Epithelial cell of proximal tubule (primary cell): Measurements from ENCODE around the gene NLRP14. TPM values are rescaled to one million over a fixed set of nuclear protein-coding genes. Genes with fewer than 3 reads are reported as not detected.

Experiments
- DNase-seq: peaks from one replicate; pipeline ENCODE4 v3.0.0-alpha.2; 2011; ENCODE audit warnings: low read depth
- H3K4me3 ChIP-seq: 2 replicates; pipeline ENCODE4 v1.5.1; 2011; ENCODE audit warnings: low read depth, mild to moderate bottlenecking, low read length
- total RNA-seq: library from RNA; depleted of rRNA; stranded (reverse); fragments of >200 nt; gene quantifications from 2 replicates; pipeline ENCODE4 v1.2.3, GENCODE V29; 2015
- TF ChIP-seq, protein P1 (sequence below): conservative IDR thresholded peaks from 2 replicates; pipeline ENCODE4 v1.5.1; 2012; ENCODE audit warnings: low read depth, mild to moderate bottlenecking, low read length

NLRP14 gene, protein sequence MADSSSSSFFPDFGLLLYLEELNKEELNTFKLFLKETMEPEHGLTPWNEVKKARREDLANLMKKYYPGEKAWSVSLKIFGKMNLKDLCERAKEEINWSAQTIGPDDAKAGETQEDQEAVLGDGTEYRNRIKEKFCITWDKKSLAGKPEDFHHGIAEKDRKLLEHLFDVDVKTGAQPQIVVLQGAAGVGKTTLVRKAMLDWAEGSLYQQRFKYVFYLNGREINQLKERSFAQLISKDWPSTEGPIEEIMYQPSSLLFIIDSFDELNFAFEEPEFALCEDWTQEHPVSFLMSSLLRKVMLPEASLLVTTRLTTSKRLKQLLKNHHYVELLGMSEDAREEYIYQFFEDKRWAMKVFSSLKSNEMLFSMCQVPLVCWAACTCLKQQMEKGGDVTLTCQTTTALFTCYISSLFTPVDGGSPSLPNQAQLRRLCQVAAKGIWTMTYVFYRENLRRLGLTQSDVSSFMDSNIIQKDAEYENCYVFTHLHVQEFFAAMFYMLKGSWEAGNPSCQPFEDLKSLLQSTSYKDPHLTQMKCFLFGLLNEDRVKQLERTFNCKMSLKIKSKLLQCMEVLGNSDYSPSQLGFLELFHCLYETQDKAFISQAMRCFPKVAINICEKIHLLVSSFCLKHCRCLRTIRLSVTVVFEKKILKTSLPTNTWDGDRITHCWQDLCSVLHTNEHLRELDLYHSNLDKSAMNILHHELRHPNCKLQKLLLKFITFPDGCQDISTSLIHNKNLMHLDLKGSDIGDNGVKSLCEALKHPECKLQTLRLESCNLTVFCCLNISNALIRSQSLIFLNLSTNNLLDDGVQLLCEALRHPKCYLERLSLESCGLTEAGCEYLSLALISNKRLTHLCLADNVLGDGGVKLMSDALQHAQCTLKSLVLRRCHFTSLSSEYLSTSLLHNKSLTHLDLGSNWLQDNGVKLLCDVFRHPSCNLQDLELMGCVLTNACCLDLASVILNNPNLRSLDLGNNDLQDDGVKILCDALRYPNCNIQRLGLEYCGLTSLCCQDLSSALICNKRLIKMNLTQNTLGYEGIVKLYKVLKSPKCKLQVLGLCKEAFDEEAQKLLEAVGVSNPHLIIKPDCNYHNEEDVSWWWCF
- total RNA-seq: 0.23 TPM in 1 of 2 replicates, not detected in the other

- peak within 1 kb of the TSS; percentile 96 for H3K4me3 ChIP-seq
- DNase-seq: peak; percentile 52
- TF ChIP-seq, protein P1, sequence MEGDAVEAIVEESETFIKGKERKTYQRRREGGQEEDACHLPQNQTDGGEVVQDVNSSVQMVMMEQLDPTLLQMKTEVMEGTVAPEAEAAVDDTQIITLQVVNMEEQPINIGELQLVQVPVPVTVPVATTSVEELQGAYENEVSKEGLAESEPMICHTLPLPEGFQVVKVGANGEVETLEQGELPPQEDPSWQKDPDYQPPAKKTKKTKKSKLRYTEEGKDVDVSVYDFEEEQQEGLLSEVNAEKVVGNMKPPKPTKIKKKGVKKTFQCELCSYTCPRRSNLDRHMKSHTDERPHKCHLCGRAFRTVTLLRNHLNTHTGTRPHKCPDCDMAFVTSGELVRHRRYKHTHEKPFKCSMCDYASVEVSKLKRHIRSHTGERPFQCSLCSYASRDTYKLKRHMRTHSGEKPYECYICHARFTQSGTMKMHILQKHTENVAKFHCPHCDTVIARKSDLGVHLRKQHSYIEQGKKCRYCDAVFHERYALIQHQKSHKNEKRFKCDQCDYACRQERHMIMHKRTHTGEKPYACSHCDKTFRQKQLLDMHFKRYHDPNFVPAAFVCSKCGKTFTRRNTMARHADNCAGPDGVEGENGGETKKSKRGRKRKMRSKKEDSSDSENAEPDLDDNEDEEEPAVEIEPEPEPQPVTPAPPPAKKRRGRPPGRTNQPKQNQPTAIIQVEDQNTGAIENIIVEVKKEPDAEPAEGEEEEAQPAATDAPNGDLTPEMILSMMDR: no peak
Observed at GRCh38 chr11:7020183-7020917, at the start of gene NLRP14, which contains the start of gene ZNF214. Gene NLRP14, plus strand, starts transcription at chr11:7020479. Its CDS starts 18,108 bp downstream, at chr11:7038587. Gene ZNF214, minus strand, starts transcription at chr11:7020346. Its CDS starts 17,511 bp downstream, at chr11:7002835.

DNA sequence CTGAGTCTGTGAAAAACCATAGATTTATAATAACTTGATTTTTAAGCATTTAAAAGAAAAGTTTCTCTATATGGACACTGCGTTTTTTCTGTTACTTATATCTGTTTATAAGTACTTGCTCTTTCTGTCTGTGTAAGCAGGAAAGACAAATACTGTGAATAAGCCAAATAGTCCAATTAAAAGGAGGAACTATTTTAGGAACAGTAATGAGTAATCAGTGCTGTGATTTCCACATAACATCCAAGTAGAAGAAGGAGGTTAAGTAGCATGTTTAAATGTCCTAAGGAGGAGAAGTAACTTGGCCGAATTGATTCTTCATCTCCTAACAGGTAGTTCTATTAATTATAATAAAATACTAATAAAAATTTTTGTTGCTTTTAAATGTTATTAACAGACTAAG, 40.9 kb upstream of the NLRP14 start:
- no peak for DNase-seq
- H3K4me3 ChIP-seq: no peak overlapping the region
- TF ChIP-seq, protein P1: no peak

DNA sequence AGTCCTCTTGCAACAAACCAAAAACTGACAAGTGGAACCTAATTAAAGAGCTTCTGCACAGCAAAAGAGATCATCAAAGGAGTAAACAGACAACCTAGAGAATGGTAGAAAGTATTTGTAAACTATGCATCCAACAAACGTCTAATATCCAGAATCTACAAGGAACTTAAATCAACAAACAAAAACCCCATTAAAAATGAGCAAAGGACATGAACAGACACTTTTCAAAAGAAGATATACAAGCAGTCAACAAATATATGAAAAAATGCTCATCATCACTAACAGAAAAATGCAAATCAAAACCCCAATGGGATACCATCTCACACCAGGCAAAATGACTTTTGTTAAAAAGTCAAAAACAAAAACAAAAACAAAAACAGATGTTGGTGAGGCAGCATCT, 33.8 kb upstream of the NLRP14 start:
- H3K4me3 ChIP-seq: no peak overlapping the region
- no peak for DNase-seq
- TF ChIP-seq, protein P1: no peak

- DNase-seq: no peak
- no peak overlapping the region for H3K4me3 ChIP-seq
- TF ChIP-seq, protein P1: no peak
Observed at GRCh38 chr11:6988506-6988905, 31.8 kb upstream of the NLRP14 start.

GRCh38 chr11:6991227-6991626, 29.1 kb upstream of the NLRP14 start:
- no peak overlapping the region for H3K4me3 ChIP-seq
- no peak for DNase-seq
- TF ChIP-seq, protein P1: no peak

GRCh38 chr11:6992026-6992425, 28.3 kb upstream of the NLRP14 start:
- no peak for DNase-seq
- TF ChIP-seq, protein P1: no peak
- no peak overlapping the region for H3K4me3 ChIP-seq
